Neural crest cell (in vitro differentiated cells): ENCODE measurements around the gene NRG2. TPM values are rescaled to one million over a fixed set of nuclear protein-coding genes. Genes with fewer than 3 reads are reported as not detected.

ENCODE experiments used
- DNase-seq: peaks from one replicate; pipeline ENCODE4 v3.0.0; 2021; ENCODE audit warnings: low read depth, mixed read lengths, low spot score
- H3K27ac Mint-ChIP-seq: one replicate; pipeline ENCODE4 v1.8.0; 2021; ENCODE audit warnings: mild to moderate bottlenecking, mixed read lengths; ENCODE audit not compliant: unreplicated experiment
- H3K27me3 Mint-ChIP-seq: 2 replicates; pipeline ENCODE4 v1.8.0; 2021; ENCODE audit warnings: low read depth, mild to moderate bottlenecking, mixed read lengths
- H3K36me3 Mint-ChIP-seq: 2 replicates; pipeline ENCODE4 v1.8.0; 2021; ENCODE audit warnings: low read depth, mild to moderate bottlenecking, mixed read lengths
- H3K4me1 Mint-ChIP-seq: 2 replicates; pipeline ENCODE4 v1.8.0; 2021; ENCODE audit warnings: mixed read lengths
- H3K4me3 Mint-ChIP-seq: one replicate; pipeline ENCODE4 v1.8.0; 2021; ENCODE audit warnings: mild to moderate bottlenecking, mixed read lengths
- H3K9me3 Mint-ChIP-seq: 2 replicates; pipeline ENCODE4 v1.8.0; 2021; ENCODE audit warnings: mixed read lengths
- CTCF ChIP-seq: fragments of 200-600 bp; sonication (generic); conservative IDR thresholded peaks from 2 replicates; pipeline ENCODE4 v1.5.0; 2021; ENCODE audit warnings: antibody characterized with exemption, mild to moderate bottlenecking
- total RNA-seq: library from RNA; stranded (reverse); gene quantifications from 2 replicates; pipeline ENCODE4 v1.2.1, GENCODE V29; 2021

NRG2 gene
- total RNA-seq, 1 donor from 2014 or later = 0.82 TPM

- Mint-ChIP-seq H3K27ac (no peak overlapping the region), H3K27me3 (peaks cover 82% of the 10 kb centered on the region)
These were observed 1.4 kb downstream of the NRG2 start for GRCh38 chr5:140041492-140042392.

GRCh38 chr5:140041099-140041491 lies 2.0 kb downstream of the NRG2 start:
- no peak overlapping the region for H3K27ac Mint-ChIP-seq
- peaks cover 88% of the 10 kb centered on the region for H3K27me3 Mint-ChIP-seq
- H3K9me3 Mint-ChIP-seq = no peaks in the 10 kb centered on the region
- H3K36me3 Mint-ChIP-seq = no peaks in the 10 kb centered on the region
- H3K4me1 Mint-ChIP-seq = peaks cover 21% of the 10 kb centered on the region
- peak overlapping the region; percentile 81 for H3K4me3 Mint-ChIP-seq
- TF ChIP-seq CTCF = no peak
- DNase-seq = no peak

More at GRCh38 chr5:140041492-140042392, 1.4 kb downstream of the NRG2 start:
- no peaks in the 10 kb centered on the region for H3K36me3 Mint-ChIP-seq
- TF ChIP-seq CTCF = no peak
- peak overlapping the region; percentile 81 for H3K4me3 Mint-ChIP-seq
- peak; percentile 23 for DNase-seq
- peaks cover 21% of the 10 kb centered on the region for H3K4me1 Mint-ChIP-seq
- H3K9me3 Mint-ChIP-seq = no peaks in the 10 kb centered on the region

GRCh38 chr5:140040358-140040757 lies 2.7 kb downstream of the NRG2 start:
- Mint-ChIP-seq H3K9me3 (no peaks in the 10 kb centered on the region), H3K27me3 (peaks cover 89% of the 10 kb centered on the region), H3K4me3 (peak overlapping the region; percentile 29), H3K36me3 (no peaks in the 10 kb centered on the region), H3K4me1 (peaks cover 23% of the 10 kb centered on the region), H3K27ac (no peak overlapping the region)
- no peak for TF ChIP-seq CTCF
- DNase-seq = no peak

GRCh38 chr5:140039561-140039960 lies 3.5 kb downstream of the NRG2 start:
- H3K27me3 Mint-ChIP-seq = peaks cover 88% of the 10 kb centered on the region
- H3K9me3 Mint-ChIP-seq = peaks cover 3% of the 10 kb centered on the region
- peaks cover 23% of the 10 kb centered on the region for H3K4me1 Mint-ChIP-seq
- no peak for DNase-seq
- no peak for TF ChIP-seq CTCF
- H3K36me3 Mint-ChIP-seq = peaks cover 2% of the 10 kb centered on the region
- H3K4me3 Mint-ChIP-seq = no peak overlapping the region
- no peak overlapping the region for H3K27ac Mint-ChIP-seq

- peaks cover 83% of the 10 kb centered on the region for H3K27me3 Mint-ChIP-seq
- H3K9me3 Mint-ChIP-seq = peaks cover 3% of the 10 kb centered on the region
- no peak for DNase-seq
- peaks cover 2% of the 10 kb centered on the region for H3K36me3 Mint-ChIP-seq
- peaks cover 20% of the 10 kb centered on the region for H3K4me1 Mint-ChIP-seq
- H3K27ac Mint-ChIP-seq = no peak overlapping the region
- H3K4me3 Mint-ChIP-seq = peak overlapping the region; percentile 7
- TF ChIP-seq CTCF = no peak
These were observed 4.6 kb downstream of the NRG2 start for GRCh38 chr5:140038373-140038957.
